Activated naive CD4-positive, alpha-beta T cell treated with anti-CD3 and anti-CD28 coated beads, Interleukin-2, amount 50 U/mL, for 24 hours (primary cell): ENCODE data around the gene MKNK1.

Experiments
- H3K27ac Mint-ChIP-seq: one replicate; pipeline ENCODE4 v1.8.0; 2021; ENCODE audit warnings: mild to moderate bottlenecking, mixed read lengths
- H3K27me3 Mint-ChIP-seq: one replicate; pipeline ENCODE4 v1.8.0; 2021; ENCODE audit warnings: mixed read lengths
- H3K36me3 Mint-ChIP-seq: one replicate; pipeline ENCODE4 v1.8.0; 2021; ENCODE audit warnings: mixed read lengths
- H3K4me1 Mint-ChIP-seq: one replicate; pipeline ENCODE4 v1.8.0; 2021; ENCODE audit warnings: mixed read lengths
- H3K4me3 Mint-ChIP-seq: one replicate; pipeline ENCODE4 v1.8.0; 2021; ENCODE audit warnings: mild to moderate bottlenecking, mixed read lengths
- H3K9me3 Mint-ChIP-seq: one replicate; pipeline ENCODE4 v1.8.0; 2021; ENCODE audit warnings: mixed read lengths

MKNK1 gene

DNA sequence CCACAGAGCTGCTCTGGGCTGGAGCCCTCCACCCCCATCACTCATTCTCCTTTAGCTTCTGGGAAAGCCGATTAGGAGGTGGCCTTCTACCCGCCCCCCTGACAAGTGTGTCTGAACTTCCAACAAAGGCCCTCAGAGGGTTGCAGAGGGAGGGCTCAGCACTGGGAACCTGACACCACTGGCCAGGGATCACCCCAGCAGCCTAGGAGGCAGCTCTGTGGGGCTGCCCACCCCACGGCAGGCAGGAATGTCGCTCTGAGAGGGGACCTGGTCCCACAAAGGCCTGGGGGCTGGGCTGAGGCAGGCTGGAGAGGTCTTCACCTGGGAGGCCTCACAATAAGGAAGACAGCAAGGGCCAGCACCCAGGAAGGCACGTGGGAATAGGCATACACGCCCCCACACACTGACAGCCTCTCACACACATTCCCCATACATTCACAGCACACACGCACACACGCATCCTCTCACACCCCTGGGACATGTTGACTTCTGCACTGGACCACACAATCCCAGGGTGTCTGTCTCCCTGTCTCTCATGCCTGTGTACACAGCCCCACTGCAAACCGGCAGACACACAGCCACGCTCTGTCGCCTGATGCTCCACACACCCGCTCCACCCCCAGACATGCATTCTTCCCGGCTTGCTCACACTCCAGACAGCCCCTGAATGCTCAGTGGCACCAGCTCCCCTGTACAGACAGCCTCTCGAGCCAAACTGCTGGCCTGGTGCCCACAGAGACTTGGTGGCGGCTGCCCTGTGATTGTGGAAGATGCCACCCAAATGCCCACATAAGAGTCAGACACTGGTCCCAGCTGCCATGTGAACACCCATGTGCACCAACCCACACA, 83.8 kb downstream of the MKNK1 start:
- Mint-ChIP-seq H3K27ac (no peak overlapping the region), H3K9me3 (no peaks in the 10 kb centered on the region), H3K4me1 (peaks cover 3% of the 10 kb centered on the region), H3K4me3 (no peak overlapping the region), H3K36me3 (no peaks in the 10 kb centered on the region), H3K27me3 (peaks cover 10% of the 10 kb centered on the region)

DNA sequence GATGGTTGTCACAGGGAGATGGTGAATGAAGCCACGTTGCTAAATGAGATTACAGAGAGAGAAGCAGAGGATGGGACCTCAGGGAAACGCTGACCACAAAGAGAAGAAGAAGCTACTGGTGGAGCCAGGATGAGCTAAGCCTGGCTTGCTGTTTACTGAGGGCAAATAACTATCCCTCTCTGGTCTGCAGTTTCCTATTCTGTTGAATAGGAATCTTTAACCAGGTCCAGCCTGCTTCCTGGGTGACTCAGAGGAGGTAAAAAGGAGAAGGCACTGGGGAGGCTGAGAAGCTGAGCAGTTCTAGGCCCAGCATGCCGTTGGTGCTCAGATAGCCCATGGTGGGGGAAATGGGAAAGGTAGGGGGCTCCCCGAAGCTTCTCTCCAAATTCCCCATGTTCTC, 84.9 kb downstream of the MKNK1 start:
- Mint-ChIP-seq H3K27me3 (peaks cover 10% of the 10 kb centered on the region), H3K27ac (no peak overlapping the region)

DNA sequence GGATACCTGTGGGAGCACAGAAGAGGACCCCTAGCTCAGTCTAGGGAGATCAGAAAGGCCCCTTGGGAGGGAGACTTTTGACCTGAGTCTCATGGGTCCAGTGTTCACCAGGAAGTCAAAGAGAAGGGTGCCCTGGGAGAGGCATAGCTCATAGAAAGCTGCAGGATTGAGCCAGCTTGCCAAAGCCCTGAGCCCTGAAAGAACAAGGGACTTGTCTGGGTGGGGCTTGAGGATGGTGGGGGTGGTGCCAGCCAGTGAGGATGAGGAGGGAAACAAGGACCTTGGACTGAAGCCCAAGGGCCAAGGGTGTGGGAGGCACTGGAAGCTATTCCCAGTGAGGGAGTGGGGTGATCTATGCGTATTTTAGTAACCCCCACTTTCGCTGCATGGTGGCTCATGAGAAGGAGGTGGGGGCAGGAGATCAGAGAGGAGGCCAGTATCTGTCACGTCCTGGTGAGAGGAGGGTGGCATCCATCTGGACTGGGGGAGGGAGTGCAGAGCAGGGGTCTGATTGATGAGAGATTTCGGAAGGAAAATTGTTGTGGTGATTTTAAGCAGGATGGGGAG, 86.1 kb downstream of the MKNK1 start:
- Mint-ChIP-seq H3K9me3 (no peaks in the 10 kb centered on the region), H3K4me1 (peaks cover 3% of the 10 kb centered on the region), H3K27ac (no peak overlapping the region), H3K4me3 (no peak overlapping the region), H3K27me3 (peaks cover 10% of the 10 kb centered on the region), H3K36me3 (no peaks in the 10 kb centered on the region)

More for the DNA sequence above, 84.9 kb downstream of the MKNK1 start:
- no peaks in the 10 kb centered on the region for H3K9me3 Mint-ChIP-seq
- H3K4me3 Mint-ChIP-seq: no peak overlapping the region
- H3K36me3 Mint-ChIP-seq: no peaks in the 10 kb centered on the region
- peaks cover 3% of the 10 kb centered on the region for H3K4me1 Mint-ChIP-seq

DNA sequence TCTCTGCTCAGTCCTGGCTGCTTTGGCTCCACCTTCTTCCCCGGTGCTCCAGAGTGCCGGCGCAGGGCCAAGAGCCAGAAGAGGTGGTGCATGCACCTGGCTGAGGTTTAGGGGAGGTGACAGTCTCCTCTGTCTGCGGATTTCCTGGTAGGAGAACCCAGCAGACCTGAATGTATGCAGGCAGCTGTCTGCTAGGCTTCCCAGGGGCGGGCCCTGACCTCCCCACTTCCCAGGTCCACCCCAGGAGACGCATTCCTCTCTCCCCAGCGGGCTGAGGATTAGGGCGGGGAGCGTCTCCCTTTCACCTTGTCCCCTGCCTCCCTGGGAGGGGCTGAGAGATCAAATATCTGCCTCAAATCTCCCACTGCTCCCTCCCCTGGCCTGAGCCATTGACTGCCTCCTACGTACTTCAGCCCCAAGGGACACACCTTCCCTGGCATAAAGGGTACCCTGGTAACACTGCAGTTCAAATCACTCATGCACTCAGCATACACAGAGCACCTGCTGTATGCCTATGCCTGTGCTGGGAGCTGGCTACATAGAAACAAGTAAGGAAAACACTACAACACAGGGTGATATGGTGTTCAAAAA, 87.0 kb downstream of the MKNK1 start:
- Mint-ChIP-seq H3K9me3 (no peaks in the 10 kb centered on the region), H3K36me3 (no peaks in the 10 kb centered on the region), H3K4me3 (no peak overlapping the region), H3K4me1 (no peaks in the 10 kb centered on the region), H3K27me3 (peaks cover 10% of the 10 kb centered on the region), H3K27ac (no peak overlapping the region)

DNA sequence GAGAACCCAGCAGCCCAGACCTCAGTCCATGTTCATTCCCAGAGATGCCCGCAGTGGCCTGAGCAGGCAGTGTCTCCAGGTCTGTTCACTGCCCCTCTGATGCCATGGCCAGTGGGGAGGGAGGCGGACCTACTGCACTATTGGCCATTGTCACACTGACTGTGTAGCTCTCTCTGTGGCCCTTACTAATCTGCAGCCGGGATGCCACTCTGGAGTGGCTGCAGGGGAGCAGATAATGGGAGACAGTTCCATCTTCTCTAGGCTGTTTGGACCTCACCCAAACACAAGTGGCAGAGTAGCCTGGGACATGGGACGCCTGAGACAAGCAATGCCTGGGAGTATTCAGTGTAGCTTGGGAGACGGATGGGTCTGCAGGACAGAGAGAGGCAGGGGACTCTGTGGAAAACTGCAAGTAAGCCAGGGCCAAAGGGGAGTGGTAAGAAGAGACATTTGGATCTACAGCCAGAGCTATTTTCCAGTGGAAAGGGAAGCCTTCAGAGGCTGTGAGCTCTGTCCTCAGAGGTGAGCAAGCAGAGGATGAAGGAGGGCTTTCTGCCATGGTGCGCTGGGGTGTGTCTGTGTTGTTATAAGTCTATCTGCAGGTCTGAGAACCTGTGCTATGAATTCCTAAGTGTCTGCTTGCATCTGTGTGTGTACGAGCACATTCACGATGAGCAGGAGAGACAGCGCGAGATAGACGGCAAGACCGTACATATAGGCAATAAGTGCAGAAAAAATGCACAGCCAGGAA, 87.7 kb downstream of the MKNK1 start:
- H3K27me3 Mint-ChIP-seq: peaks cover 10% of the 10 kb centered on the region
- no peak overlapping the region for H3K27ac Mint-ChIP-seq
- H3K4me1 Mint-ChIP-seq: no peaks in the 10 kb centered on the region
- no peaks in the 10 kb centered on the region for H3K9me3 Mint-ChIP-seq
- no peaks in the 10 kb centered on the region for H3K36me3 Mint-ChIP-seq
- no peak overlapping the region for H3K4me3 Mint-ChIP-seq

DNA sequence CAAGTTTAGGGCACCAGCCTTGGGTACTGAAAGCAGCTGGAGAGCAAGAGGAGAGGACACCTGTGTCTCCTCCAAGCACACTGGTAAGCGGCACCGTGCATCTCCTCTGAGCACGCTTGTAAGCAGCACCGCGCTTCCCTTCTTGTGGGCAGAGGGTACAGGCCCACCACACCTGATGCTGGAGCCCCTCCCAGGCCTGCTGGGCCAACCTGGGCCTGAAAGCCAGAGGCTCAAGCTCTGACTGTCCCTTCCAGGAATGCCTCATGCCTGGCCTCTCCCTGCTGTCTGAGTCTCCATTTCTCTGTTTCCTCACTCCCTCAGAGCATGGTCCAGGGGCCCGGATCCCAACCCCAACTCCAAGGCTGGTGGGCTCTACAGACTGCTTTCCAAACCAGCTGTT, 88.5 kb downstream of the MKNK1 start:
- H3K4me1 Mint-ChIP-seq: no peaks in the 10 kb centered on the region
- no peaks in the 10 kb centered on the region for H3K36me3 Mint-ChIP-seq
- H3K9me3 Mint-ChIP-seq: no peaks in the 10 kb centered on the region
- H3K27ac Mint-ChIP-seq: no peak overlapping the region
- H3K4me3 Mint-ChIP-seq: no peak overlapping the region
- peaks cover 10% of the 10 kb centered on the region for H3K27me3 Mint-ChIP-seq

DNA sequence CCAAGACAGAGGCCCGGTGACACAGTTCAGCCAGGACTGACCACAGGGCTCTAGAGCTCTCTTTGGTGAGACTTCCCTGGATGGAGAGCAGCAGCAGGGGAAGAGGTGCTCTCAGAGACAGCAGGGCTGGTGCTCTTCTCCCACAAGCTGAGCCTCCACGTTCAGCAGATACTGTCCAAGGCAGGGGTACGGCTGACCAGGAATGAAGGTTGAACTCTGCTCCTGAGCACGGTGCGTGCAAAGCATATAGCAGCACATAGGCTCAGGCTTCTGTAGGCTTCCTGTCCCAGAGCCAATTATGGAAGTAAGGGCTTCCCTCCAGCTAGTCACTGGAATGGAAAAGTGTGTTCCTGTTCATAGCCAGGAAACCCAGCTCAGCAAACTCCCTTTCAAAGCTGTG, 90.5 kb downstream of the MKNK1 start:
- H3K4me1 Mint-ChIP-seq: no peaks in the 10 kb centered on the region
- H3K27me3 Mint-ChIP-seq: peaks cover 7% of the 10 kb centered on the region
- H3K4me3 Mint-ChIP-seq: no peak overlapping the region
- H3K9me3 Mint-ChIP-seq: no peaks in the 10 kb centered on the region
- H3K36me3 Mint-ChIP-seq: no peaks in the 10 kb centered on the region
- H3K27ac Mint-ChIP-seq: no peak overlapping the region

DNA sequence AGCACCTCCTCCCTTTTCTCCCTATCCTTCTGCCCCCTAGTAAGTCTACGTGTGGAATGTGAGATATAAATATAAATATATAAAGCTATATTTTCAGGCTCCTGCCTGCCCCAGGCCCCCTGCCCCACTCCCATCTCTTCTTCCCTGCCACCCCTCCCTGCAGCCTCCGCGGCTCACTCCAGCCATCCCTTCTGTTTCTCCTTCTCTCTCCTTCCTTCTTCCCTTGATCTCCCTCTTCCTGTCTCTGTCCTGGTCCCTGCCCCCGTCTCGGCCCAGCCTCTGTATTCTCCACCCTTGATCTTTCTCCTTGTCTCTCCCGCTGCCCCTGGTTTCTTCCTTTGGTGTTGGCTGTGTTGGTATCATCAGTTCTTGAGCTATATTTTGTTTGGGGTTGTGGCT, 91.3 kb downstream of the MKNK1 start:
- no peaks in the 10 kb centered on the region for H3K36me3 Mint-ChIP-seq
- H3K4me3 Mint-ChIP-seq: no peak overlapping the region
- no peak overlapping the region for H3K27ac Mint-ChIP-seq
- H3K27me3 Mint-ChIP-seq: peaks cover 5% of the 10 kb centered on the region
- no peaks in the 10 kb centered on the region for H3K4me1 Mint-ChIP-seq
- no peaks in the 10 kb centered on the region for H3K9me3 Mint-ChIP-seq

DNA sequence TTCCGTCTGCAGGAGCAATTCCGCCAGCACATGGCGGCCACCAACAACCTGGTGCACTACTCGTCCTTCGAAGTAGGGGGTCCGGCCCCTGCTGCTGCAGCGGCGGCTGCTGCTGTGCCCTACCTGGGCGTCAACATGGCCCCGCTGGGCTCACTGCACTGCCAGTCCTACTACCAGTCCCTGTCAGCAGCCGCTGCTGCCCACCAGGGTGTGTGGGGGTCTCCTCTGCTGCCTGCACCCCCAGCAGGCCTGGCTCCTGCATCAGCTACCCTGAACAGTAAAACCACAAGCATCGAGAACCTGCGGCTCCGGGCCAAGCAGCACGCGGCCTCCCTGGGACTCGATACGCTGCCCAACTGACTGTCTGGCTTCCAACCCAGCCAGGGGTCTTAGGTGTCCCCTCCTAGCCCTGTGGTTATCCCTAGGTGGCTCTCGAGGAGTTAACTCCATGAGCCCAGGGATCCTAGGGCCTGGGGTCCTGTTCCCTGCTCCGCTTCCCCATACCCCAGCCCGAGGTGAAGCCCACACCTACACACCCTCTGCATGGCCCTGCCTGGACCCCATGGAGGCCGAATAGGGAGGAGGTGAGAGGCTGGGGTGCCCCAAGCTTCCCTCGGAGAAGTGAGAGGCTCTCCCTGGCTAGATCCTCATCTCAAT, 91.8 kb downstream of the MKNK1 start:
- Mint-ChIP-seq H3K4me1 (no peaks in the 10 kb centered on the region), H3K36me3 (no peaks in the 10 kb centered on the region), H3K9me3 (no peaks in the 10 kb centered on the region), H3K27ac (no peak overlapping the region), H3K27me3 (peaks cover 5% of the 10 kb centered on the region), H3K4me3 (no peak overlapping the region)

DNA sequence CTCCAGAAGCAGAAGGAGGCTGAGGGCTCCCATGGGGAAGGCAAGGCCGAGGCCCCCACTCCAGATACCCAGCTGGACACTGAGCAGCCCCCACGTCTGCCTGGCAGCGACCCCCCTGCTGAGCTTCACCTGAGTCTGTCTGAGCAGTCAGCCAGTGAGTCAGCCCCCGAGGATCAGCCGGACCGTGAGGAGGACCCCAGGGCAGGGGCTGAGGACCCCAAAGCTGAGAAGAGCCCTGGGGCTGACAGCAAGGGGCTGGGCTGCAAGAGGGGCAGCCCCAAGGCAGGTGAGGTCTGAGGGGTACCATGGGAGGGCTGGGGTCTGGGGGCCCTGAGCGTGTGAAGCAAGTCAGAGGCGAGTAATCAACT, 93.1 kb downstream of the MKNK1 start:
- Mint-ChIP-seq H3K4me1 (no peaks in the 10 kb centered on the region), H3K9me3 (no peaks in the 10 kb centered on the region), H3K36me3 (no peaks in the 10 kb centered on the region), H3K27me3 (peaks cover 6% of the 10 kb centered on the region), H3K27ac (no peak overlapping the region), H3K4me3 (no peak overlapping the region)

DNA sequence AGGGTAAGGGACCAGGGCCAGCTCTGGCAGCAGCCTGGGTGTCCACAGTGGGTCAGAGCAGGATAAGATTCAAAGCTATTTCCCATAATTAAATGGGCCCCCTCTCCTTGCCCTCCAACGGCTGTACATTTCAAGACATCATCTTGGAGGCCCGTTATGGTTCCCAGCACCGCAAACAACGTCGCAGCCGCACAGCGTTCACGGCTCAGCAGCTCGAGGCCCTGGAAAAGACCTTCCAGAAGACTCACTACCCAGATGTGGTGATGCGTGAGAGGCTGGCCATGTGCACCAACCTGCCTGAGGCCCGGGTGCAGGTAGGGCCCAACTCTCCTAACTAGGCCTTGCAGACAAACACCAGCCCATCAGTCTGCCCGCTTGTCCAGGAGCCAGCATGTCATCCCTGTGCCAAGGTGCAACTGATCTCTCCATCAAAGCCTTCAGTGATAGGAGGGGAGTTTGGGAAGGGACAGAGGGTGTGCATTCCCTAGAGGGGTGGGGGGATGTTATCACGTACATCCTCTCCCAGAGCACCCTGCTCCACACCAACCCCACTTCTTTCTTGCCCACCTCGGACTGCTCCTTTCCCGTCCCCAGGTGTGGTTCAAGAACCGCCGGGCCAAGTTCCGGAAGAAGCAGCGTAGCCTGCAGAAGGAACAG, 93.6 kb downstream of the MKNK1 start:
- Mint-ChIP-seq H3K27me3 (peaks cover 4% of the 10 kb centered on the region), H3K36me3 (no peaks in the 10 kb centered on the region), H3K4me3 (no peak overlapping the region), H3K27ac (no peak overlapping the region), H3K4me1 (no peaks in the 10 kb centered on the region), H3K9me3 (no peaks in the 10 kb centered on the region)

DNA sequence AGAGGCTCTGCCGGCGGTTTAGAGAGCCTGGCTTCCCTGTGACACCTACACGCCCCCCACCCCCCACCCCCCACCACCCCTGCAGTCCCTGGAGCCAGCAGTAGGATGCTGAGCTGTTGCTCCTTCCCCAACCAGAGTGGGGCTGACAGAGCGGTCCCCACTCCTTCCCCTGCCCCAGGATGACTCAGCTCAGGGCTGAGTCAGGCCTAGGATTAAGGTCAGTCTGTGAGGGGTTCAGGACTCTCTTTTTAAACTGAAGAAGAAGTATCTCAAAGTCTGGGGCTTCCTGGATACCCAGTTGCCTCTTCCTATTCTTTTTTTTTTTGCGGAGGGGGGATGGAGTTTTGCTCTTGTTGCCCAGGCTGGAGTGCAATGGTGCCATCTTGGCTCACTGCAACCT, 95.3 kb downstream of the MKNK1 start:
- Mint-ChIP-seq H3K4me3 (no peak overlapping the region), H3K27ac (no peak overlapping the region), H3K4me1 (no peaks in the 10 kb centered on the region), H3K36me3 (no peaks in the 10 kb centered on the region), H3K9me3 (no peaks in the 10 kb centered on the region), H3K27me3 (peaks cover 4% of the 10 kb centered on the region)
